ENCODE results near the gene F8.

The F8 gene

DNA sequence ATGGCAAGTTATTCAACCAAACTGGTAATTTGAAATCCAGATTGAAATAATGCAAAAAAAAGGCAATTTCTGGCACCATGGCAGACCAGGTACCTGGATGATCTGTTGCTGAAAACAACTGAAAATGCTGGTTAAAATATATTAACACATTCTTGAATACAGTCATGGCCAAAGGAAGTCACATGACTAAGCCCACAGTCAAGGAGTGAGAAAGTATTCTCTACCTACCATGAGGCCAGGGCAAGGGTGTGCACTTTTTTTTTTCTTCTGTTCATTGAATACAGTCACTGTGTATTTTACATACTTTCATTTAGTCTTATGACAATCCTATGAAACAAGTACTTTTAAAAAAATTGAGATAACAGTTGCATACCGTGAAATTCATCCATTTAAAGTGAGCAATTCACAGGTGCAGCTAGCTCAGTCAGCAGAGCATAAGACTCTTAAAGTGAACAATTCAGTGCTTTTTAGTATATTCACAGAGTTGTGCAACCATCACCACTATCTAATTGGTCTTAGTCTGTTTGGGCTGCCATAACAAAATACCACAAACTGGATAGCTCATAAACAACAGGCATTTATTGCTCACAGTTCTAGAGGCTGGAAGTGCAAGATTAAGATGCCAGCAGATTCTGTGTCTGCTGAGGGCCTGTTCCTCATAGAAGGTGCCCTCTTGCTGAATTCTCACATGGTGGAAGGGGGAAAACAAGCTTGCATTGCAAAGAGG lies 212.4 kb downstream of the F8 start:
- no peak for DNase-seq

DNA sequence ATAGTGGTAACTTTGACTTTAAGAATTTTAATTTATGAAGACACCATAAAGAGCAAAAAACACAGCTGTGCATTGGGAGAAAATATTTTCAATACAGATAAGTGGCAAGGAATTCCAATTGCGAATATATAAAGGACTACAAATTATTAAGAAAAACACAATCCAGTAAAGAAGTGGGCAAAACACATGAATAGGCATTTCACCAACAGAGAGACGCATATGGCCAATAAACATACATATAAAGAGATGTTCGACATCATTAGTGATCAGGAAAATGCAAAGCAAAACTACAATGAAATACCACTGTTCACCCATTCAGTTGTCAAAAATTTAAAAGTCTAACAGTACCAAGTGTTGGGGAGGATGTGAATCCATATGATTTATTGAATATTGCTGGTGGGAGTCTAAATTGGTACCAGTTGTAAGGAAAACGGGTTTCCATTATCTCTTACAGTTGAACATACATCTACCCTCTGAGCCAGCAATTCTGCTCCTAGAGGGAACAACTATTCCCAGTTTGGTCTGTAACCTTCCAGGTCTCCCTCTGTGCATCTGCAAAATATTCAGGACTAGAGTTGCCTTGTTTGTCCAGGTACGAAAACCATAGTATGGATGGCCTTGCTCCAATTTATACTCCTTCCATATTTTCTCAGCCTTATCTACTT lies 215.6 kb downstream of the F8 start:
- no peak for DNase-seq

DNA sequence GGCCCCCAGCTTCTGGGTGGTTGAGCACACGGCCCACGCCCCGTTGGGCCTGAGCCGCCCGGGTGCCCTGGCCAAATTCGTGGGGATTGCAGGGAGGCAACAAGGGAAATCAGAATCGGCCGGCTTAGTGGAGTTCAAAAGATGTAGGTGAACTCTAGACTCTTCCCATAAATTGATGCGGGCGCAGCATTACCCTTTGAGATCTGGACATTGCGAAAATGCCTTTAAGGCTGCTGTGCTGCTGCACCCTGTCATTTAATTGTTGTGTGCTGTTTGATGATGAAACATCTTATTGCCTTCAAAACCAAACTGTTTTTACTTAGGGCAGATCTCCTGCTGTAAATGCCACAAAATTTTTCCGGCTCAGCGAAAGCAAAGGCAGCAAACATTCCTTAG lies 216.8 kb downstream of the F8 start:
- no peak for DNase-seq

DNA sequence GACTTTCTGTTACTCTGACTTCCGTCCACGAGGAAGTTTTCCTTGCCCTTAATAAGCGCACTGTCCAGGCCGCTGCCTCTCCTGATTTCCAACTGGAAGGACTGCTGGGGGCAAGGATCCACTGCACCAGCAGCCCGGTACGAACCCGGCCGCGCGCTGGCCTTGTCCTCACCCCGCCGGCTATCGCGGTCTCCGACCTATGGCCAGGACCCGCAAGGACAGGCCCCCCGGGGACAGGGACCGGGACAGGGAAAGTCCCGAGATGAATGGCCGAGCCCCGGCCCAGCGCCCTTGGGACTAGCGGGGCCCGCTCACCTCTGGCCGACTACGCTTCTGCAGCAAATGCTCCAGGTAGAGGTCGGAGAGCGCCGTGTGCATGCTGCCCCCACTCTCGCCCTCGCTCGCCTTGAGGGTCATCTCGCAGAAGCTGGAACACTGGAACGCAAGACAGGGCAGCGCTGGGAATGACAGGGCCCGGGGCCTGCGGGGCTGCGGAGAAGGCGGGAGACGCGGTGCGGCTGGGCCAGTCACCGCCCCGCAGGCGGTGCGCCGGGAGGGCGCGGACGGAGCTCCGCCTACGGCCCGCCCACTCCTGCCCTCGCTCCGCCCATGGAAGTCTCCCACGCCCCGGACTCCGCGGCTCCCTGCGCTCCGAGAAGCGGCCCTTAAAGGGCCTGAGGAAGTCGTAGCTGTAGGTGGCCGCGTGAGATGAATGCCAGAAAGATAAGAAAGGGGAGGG lies 217.4 kb downstream of the F8 start, which contains the start of gene MPP1:
MPP1 (minus strand) TSS at position 529 of the 739 bp plus-strand sequence; CDS start at position 417, 112 bp downstream.
- peak; percentile 28 for DNase-seq

DNA sequence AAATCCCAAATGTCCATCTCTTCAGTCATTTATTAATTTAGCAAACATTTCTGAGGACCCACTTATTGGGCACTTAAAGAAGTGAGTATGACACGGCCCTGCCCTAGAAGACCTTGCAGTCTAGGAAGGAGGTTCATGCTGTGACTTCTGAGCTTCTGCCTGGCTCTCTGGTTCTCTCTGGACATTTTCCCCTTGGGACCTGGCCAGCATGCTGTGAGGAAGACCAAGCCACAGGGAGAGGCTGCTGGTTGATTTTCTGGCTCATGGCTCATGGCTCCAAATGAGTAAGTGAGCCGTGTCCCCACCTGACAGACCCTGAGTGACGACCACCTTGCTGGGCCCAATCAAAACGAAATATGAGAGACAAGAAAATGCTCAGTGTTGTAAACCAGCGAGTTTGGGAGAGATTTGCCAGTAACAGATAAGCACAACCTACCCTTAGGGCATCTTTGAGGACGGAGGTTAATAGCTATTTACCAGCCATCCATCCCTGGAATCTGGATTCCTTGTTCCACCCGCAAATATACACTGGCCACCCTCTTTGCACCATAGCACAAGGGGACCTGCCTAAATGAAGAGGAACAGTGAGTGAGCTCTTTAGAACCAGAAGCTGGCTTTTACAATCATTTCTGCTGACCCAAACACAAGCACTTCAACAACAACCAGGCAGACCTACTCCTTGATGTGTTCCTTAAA lies 218.1 kb downstream of the F8 start:
- DNase-seq: no peak

DNA sequence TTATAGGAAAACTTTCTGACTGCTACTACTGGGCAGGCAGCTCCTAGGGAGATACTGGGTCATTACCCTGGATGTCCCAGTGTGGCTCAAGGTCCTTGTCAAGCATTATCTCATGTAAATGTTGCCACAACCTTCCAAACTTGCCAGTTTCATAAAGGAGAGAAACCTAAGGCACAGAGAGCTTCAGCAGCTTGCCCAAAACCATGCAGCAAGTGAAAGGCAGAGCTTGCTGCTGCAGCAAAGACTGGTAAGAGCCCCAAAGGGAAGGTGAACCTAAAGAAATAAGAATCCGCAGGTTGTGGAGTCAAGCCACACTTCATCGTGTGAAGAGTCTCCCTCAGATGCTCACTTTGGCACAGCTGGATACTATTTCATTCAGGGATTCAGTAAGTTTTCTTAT lies 219.6 kb downstream of the F8 start:
- DNase-seq: no peak

DNA sequence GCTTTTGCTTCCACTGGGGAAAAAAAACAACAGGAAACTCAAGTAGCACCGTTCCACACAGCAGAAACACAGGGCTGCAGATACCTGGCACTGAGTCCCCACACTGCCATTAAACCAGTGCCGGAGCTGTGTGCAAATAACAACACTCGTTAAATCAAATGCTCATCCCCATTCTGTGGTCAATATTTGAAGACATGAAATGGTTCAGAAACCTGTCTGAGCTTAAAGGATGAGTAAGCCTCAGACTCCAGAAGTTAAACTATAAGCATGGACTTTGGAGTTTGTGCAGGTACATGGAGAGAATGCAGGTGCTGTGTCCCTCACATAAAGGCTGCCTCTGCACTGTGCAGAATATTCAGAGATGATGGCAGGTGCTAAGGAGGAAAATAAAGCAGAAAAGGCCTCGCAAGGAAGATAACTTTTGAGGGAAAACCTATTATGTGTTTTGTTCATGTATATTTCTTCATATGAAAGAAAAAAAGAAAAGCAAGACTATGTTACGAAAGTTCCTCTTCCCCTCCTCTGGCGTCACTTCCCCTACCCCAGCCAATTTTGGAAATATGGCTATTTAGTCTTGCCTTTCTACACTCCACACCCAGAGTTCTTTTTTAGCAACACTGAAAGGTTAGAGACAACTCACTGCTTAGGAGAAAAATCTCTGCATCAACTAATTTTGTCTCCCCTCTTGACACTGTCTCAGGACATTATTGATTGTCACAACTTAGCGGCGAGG lies 221.9 kb downstream of the F8 start:
- DNase-seq: no peak

DNA sequence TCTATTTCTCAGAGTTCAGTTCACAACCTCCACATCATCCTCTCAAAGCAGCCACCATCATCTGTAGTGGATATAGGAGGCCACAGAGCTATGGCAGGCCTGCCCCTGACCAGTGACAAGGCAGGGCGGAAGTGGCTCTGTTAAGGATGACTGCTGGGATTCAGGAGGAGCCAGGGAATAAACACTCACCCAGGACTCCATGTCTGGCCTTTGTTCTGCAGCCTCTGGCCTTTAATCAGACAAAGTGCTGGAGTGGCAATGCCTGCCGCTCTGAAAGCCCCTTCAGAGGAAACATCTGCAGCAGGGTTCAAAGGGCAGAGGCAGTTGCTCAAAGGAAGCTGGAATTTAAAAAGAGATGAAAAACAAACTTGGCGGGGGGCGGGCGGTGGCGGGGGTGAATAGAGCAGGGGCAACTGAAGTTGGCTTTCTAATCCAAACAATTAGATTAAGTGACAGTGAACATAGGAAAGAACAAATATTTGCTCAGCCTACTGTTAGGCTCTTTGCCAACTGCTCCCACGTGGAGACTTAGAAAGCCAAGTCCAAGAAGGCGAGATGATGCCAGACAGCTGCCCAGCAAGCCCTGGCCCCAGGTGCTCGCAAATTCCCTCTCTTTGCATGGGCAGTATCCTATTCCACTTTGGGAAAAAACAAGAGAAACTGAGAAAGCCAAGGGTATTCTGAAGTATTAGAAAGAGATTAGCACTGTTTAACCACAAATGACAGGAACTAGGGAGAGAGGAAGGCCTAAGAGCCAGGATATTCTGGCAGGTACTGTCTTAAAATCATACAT lies 222.8 kb downstream of the F8 start:
- DNase-seq: no peak

DNA sequence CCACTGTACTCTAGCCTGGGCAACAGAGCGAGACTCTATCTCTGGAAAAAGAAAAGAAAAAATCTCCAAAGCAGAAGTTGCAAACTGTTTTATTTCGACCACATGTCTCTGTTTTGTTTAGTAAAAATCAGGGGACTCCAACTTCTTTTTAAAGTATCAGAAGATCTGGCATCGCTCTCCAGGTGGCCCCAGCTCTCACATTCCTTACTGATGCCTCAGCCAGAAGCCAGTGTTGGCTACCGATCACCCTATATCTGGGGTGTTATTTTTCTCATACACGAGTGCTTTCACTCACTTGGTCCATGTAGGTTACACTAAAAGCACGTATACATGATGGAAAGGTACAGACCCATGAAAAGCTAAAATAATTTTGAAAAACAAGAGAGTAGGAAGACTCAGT lies 225.5 kb downstream of the F8 start:
- no peak for DNase-seq

DNA sequence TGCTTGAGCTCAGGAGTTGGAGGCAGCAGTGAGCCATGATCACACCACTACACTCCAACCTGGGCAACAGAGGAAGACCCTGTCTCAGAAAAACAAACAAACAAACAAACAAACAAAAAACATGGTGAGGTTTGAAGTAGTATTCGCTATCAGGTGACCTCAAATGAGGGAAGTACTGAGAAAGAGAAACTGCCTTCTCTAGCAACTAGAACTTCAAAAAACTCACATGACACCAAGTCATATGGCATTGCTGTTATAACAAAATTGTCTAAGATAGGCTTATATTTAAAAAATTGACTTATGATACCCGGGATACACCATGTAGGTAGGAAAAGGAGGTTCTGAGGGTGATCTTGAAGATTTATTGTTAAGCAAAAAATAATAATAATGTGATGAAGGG lies 227.5 kb downstream of the F8 start:
- DNase-seq: no peak

DNA sequence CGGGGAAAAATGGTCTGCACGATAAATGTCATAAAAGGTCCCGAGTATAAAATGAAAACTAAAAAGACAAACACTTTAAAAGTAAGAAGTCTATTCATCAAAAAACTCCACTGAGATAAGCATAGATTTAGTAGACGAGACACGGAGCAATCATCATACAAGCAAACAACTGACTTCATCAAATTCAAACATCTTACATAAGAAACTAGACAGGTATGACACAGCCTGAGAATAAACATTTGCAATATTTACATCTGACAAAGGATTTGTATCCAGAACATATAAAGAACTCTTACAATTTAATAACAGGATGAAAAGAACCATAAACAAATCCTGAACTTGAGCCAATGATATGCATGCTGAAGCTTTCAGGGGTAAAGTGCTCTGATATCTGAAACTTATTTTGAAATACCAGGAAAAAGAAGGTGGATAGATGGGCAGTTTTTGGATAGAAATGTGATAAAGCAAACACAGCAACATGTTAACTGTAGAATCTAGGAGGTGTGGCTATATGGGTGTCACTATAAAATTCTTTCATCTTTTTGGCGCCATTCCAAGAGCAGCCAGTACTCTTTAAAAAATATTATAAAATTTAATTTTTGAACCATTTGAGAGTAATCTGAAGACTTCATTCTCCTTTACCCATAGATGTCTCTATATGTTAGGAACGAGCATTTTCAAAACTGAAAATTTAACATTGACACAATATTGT lies 229.3 kb downstream of the F8 start:
- DNase-seq: no peak

DNA sequence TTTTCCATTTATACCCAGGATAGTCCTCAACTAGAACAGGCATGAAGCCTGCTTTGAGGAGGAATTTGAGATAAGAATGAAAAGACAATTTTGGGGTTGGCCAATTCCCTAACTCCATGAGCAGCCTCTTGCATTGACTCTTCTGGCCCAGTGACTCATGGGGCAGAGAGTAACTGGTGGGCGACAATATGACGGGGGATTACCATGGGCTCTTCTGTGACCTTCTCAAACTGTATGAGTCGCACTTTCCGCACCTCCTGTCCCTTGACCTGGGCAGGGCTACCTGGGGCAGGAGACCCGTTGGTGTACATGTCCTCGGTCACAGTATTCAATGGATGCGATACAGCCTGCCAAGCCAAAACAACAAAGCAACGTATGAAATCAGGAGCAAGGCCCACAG lies 230.6 kb downstream of the F8 start:
- no peak for DNase-seq

DNA sequence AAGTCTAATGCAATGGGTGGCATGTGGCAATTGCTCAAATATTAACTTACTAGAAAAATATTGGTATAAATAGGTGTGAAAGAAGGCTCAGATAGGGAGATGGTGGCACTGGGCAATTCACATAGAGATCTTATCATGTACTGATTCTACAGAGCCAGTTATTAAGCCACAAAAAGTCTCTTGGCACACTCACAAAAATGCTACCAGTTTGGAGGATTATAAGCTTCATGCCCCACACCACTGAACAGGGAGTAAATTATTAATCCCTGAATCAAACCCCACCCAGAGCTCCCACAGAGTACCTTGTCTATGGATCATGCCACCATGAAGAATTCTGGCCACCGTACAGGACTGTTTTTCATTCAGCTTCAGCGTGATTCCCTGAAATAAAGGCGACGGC lies 231.1 kb downstream of the F8 start:
- no peak for DNase-seq
